ENCODE results near the gene HECTD4. TPM values are rescaled to one million over a fixed set of nuclear protein-coding genes. Genes with fewer than 3 reads are reported as not detected.
A peak's percentile ranks its signal among the peaks of the same experiment; 100 is the strongest.

The HECTD4 gene
- total RNA-seq, 1 donor from 2014 or later, result 98.8 TPM

GRCh38 chr12:112146123-112146522 is 236.1 kb downstream of the HECTD4 start:
- no peaks in the 10 kb centered on the region for H3K27me3 Mint-ChIP-seq
- ChIA-PET POLR2A (interaction anchor here (0.6 to 1.4 kb wide), 5 partner anchors 14 to 136 kb away, joined by 3 to 7 read pairs (median 3); partner anchors contain the start of gene TRAFD1), CTCF (no interaction called here)
- H3K9me3 Mint-ChIP-seq, result no peaks in the 10 kb centered on the region
- TF ChIP-seq, protein P1, sequence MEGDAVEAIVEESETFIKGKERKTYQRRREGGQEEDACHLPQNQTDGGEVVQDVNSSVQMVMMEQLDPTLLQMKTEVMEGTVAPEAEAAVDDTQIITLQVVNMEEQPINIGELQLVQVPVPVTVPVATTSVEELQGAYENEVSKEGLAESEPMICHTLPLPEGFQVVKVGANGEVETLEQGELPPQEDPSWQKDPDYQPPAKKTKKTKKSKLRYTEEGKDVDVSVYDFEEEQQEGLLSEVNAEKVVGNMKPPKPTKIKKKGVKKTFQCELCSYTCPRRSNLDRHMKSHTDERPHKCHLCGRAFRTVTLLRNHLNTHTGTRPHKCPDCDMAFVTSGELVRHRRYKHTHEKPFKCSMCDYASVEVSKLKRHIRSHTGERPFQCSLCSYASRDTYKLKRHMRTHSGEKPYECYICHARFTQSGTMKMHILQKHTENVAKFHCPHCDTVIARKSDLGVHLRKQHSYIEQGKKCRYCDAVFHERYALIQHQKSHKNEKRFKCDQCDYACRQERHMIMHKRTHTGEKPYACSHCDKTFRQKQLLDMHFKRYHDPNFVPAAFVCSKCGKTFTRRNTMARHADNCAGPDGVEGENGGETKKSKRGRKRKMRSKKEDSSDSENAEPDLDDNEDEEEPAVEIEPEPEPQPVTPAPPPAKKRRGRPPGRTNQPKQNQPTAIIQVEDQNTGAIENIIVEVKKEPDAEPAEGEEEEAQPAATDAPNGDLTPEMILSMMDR (IDR thresholded peaks at IDR 0.05), result no peak
- ATAC-seq (ENCODE audit: low read depth), result no peak
- no peak overlapping the region for H3K4me3 Mint-ChIP-seq
- H3K27ac Mint-ChIP-seq, result no peak overlapping the region
- DNase-seq, result no peak
- intact Hi-C loops (cut with micrococcal nuclease), result loop anchor here (5.0 kb wide), 1 partner anchor 39 kb away; the partner anchor contains the start of gene NAA25
- H3K36me3 Mint-ChIP-seq (ENCODE audit: low read depth), result peaks cover 85% of the 10 kb centered on the region
- peaks cover 26% of the 10 kb centered on the region for H3K4me1 Mint-ChIP-seq

DNA sequence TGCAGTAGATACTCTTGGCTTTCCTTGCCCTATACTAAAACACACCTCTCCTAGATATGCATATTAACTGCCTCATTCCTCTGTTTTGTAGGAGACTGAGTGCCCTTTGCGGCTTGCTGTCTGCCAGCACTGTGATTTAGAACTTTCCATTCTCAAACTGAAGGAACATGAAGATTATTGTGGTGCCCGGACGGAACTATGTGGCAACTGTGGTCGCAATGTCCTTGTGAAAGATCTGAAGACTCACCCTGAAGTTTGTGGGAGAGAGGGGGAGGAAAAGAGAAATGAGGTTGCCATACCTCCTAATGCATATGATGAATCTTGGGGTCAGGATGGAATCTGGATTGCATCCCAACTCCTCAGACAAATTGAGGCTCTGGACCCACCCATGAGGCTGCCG is 241.5 kb downstream of the HECTD4 start:
- H3K9me3 Mint-ChIP-seq, result no peaks in the 10 kb centered on the region
- H3K36me3 Mint-ChIP-seq (ENCODE audit: low read depth), result peaks cover 67% of the 10 kb centered on the region
- intact Hi-C loops (cut with micrococcal nuclease), result no loop called here
- peaks cover 12% of the 10 kb centered on the region for H3K4me1 Mint-ChIP-seq
- H3K27ac Mint-ChIP-seq, result no peak overlapping the region
- H3K27me3 Mint-ChIP-seq, result no peaks in the 10 kb centered on the region
- ATAC-seq (ENCODE audit: low read depth) (no peak), DNase-seq (no peak)
- ChIA-PET CTCF (no interaction called here), POLR2A (interaction anchor here (0.6 to 1.0 kb wide), 3 partner anchors 10 to 252 kb away, joined by 4 to 6 read pairs (median 4); no protein-coding TSS in a partner anchor)
- TF ChIP-seq, protein P1 (IDR thresholded peaks at IDR 0.05), result no peak
- H3K4me3 Mint-ChIP-seq, result no peak overlapping the region

DNA sequence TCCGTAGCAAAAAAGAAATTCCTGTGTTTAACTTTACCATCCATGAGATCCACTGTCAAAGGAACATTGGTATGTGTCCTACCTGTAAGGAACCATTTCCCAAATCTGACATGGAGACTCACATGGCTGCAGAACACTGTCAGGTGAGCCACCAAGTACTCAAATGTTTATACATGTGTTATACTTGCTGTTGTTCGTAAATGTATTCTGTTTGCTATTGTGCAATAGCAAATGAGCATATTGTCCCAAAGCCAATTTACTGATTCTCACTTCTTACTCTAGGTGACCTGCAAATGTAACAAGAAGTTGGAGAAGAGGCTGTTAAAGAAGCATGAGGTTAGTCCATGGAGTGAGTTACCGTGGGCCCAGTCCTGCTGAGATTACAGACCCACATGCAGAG is 247.5 kb downstream of the HECTD4 start:
- Mint-ChIP-seq H3K27ac (no peak overlapping the region), H3K4me3 (no peak overlapping the region), H3K9me3 (no peaks in the 10 kb centered on the region), H3K36me3 (ENCODE audit: low read depth) (peaks cover 45% of the 10 kb centered on the region), H3K4me1 (peaks cover 29% of the 10 kb centered on the region), H3K27me3 (no peaks in the 10 kb centered on the region)
- intact Hi-C loops (cut with micrococcal nuclease), result no loop called here
- ChIA-PET POLR2A (no interaction called here), CTCF (no interaction called here)
- TF ChIP-seq, protein P1 (IDR thresholded peaks at IDR 0.05), result no peak
- no peak for ATAC-seq (ENCODE audit: low read depth)
- DNase-seq, result no peak

DNA sequence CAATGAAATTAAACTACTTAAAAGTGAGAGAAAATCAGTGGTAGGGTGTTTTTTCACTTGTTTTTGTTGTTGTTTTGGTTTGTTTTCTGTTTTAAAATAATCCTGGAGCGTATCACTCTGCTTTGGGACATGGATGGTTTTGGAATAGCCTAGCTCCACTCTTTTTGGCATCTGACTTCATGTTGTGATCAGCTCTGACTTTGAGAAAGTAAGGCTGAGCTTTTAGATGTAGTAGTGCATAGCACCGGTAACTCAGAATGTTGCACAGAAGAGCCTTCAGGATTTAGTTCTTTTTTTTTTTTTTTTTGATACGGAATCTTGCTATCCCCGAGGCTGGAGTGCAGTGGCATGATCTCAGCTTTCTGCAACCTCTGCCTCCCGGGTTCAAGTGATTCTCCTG is 248.8 kb downstream of the HECTD4 start:
- no peak overlapping the region for H3K27ac Mint-ChIP-seq
- H3K27me3 Mint-ChIP-seq, result no peaks in the 10 kb centered on the region
- no peak overlapping the region for H3K4me3 Mint-ChIP-seq
- POLR2A ChIA-PET, result interaction anchor here (2.2 kb wide), 1 partner anchor 25 kb away, joined by 8 read pairs; the partner anchor contains the start of gene NAA25
- H3K4me1 Mint-ChIP-seq, result peaks cover 42% of the 10 kb centered on the region
- ATAC-seq (ENCODE audit: low read depth), result no peak
- DNase-seq, result no peak
- TF ChIP-seq, protein P1 (IDR thresholded peaks at IDR 0.05), result no peak
- H3K9me3 Mint-ChIP-seq, result no peaks in the 10 kb centered on the region
- CTCF ChIA-PET, result no interaction called here
- intact Hi-C loops (cut with micrococcal nuclease), result no loop called here
- H3K36me3 Mint-ChIP-seq (ENCODE audit: low read depth), result peaks cover 39% of the 10 kb centered on the region

GRCh38 chr12:112131686-112132085 is 250.5 kb downstream of the HECTD4 start:
- DNase-seq (no peak), ATAC-seq (ENCODE audit: low read depth) (no peak)
- H3K4me3 Mint-ChIP-seq, result no peak overlapping the region
- peaks cover 32% of the 10 kb centered on the region for H3K36me3 Mint-ChIP-seq (ENCODE audit: low read depth)
- H3K27me3 Mint-ChIP-seq, result no peaks in the 10 kb centered on the region
- TF ChIP-seq, protein P1 (IDR thresholded peaks at IDR 0.05), result no peak
- H3K4me1 Mint-ChIP-seq, result peaks cover 56% of the 10 kb centered on the region
- POLR2A ChIA-PET, result interaction anchor here (1.2 to 2.2 kb wide), 6 partner anchors 9 to 56 kb away, joined by 4 to 8 read pairs (median 6); partner anchors contain the start of gene NAA25
- CTCF ChIA-PET, result no interaction called here
- intact Hi-C loops (cut with micrococcal nuclease), result no loop called here
- no peaks in the 10 kb centered on the region for H3K9me3 Mint-ChIP-seq
- H3K27ac Mint-ChIP-seq, result peak overlapping the region; percentile 47

All from activated B cell treated with CpG ODN at 0.5 μM for 24 hours (primary cell).